GM18909 (cell line): Measurements from ENCODE around the gene TUBG2.
A peak's percentile ranks its signal among the peaks of the same experiment; 100 is the strongest.

Experiments
- ATAC-seq: cut with Tn5 transposase; IDR thresholded peaks from one replicate; pipeline ENCODE4 v1.9.1; 2021; ENCODE audit warnings: mild to moderate bottlenecking; ENCODE audit not compliant: unreplicated experiment, poor library complexity

The TUBG2 gene

DNA sequence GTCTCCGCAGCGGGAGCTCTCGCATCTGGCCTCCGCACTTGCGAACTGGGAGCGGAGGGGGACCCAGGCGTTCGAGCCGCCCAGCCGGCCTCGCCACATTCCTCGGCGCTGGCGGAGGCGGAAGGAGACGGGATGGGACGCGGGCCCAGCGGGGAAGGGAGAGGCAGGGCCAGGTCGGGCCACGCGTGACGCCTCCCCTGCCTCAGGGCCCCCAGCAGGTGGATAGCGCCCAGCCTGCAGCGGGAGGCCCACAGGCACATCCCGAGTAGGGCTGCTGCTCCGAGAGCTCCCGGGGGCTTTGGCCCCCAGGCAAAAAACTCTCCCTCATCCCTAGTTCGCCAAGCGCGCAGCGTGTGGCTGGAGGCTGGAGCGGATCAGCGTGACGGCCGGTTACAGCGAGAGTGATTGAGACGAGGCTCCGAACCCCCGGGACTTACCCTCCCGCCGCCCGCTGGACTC is 16.9 kb downstream of the TUBG2 start:
- ATAC-seq: no peak

- no peak for ATAC-seq
These were observed 17.4 kb downstream of the TUBG2 start, which contains the start of gene PLEKHH3 for GRCh38 chr17:42676424-42677011. TSS of gene PLEKHH3 (minus strand) at chr17:42676994. CDS start at chr17:42676563, 431 bp downstream.

- peak; percentile 67 for ATAC-seq
These were observed 18.2 kb downstream of the TUBG2 start for GRCh38 chr17:42677012-42677857.

- peak; percentile 23 for ATAC-seq
These were observed 19.1 kb downstream of the TUBG2 start for GRCh38 chr17:42677921-42678781.

DNA sequence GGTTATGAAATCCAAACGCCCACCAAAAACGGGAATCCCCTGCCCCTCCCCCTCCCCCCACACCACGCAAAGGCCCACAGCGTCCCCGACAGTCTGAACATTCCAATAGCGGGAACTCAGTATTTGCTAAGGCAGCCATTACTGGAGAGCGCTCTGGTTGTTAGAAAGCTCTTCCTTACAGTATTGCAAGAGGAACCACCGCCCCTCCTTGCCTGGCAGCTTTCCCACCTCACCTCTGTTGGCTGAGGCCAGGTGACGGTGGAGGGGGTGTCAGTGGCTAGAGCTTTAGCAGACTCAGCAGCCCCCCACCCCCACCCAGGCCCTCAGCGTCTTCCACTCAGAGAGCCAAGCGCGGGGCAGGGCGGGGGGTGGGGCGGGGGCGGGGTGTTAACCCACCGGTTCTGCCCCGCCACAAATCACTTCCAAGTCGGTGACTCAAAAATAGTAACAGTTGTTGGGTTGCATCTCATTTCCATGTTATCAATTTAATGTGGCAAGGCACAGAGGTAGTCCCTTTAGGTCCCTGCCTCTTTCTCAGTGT is 19.9 kb downstream of the TUBG2 start:
- no peak for ATAC-seq

DNA sequence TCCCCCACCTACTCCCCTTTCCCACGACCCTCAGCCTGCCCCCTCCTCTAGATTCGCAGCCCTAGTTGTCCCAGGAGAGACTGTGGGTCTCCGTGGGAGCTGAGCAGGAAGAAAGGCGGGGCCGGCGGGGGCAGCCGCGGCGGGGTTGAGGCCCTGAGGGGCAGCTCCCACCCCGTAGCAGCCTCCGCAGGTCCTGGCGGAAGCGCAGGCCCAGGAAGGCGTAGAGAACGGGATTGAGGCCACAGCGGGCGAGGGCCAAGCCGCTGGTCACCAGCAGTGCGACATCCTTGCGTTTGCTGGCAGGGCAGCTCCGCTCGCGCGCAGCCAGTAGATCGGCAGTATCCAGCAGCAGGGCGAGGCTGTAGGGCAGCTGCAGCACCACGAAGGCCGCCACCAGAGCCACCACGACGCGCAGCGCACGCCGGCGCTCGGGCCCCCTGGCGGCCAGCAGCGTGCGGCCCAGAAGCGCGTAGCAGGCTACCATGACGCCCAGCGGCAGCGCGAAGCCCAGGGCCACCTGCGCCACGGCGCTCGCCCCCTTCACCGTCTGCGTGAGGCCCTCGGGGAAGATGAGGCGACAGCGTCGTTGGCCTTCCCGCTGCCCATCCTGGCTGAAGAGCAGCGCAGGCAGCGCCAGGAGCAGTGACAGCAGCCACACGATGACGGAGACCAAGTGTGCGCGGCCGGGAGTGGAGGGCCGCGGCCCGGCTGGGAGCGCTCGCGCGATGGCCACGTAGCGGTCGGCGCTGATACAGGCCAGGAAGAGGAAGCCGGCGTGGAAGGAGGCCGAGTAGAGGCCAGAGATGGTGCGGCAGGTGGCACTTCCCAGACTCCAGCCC is 20.6 kb downstream of the TUBG2 start:
- no peak for ATAC-seq

GRCh38 chr17:42680331-42680808 is 21.3 kb downstream of the TUBG2 start:
- ATAC-seq: no peak

GRCh38 chr17:42681976-42682721 is 23.1 kb downstream of the TUBG2 start, which contains the start of gene CNTNAP1:
TSS of gene CNTNAP1 (plus strand) at chr17:42682531. CDS start at chr17:42682830, 299 bp downstream.
- ATAC-seq: no peak

DNA sequence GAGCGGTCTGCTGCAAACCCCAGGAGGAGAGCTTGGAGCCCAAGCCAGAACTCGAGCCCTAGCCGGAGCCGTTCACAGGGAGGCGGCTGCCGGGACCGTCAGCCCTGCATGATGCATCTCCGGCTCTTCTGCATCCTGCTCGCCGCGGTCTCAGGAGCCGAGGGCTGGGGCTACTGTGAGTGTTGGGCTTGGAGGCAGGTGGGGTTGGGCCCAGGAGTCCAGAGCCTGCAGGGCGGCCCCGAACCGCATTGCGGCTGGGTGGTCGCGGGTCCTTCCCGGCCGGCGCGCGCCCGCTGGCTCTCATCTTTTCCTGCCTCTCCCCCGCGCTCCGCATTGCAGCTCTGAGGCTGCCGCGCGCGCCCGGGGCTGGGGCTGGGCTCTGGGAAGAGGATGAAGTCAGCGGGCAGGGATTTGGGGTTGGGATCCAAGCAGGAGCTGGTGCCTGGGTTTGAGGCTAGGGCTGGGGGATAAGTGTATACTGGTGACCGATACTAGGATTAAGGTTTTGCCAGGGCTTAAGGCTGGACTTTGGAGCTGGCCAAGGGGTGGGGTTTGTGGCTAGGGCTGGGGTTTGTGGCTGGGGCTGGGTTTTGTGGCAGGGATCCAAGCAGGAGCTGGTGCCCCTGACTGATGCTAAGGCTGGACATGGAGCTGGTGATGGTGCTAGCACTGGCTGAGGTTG is 23.8 kb downstream of the TUBG2 start:
- no peak for ATAC-seq

- no peak for ATAC-seq
These were observed 24.4 kb downstream of the TUBG2 start for GRCh38 chr17:42683407-42684034.

GRCh38 chr17:42684929-42685556 is 26.0 kb downstream of the TUBG2 start:
- no peak for ATAC-seq

GRCh38 chr17:42685831-42686230 is 26.7 kb downstream of the TUBG2 start:
- no peak for ATAC-seq

DNA sequence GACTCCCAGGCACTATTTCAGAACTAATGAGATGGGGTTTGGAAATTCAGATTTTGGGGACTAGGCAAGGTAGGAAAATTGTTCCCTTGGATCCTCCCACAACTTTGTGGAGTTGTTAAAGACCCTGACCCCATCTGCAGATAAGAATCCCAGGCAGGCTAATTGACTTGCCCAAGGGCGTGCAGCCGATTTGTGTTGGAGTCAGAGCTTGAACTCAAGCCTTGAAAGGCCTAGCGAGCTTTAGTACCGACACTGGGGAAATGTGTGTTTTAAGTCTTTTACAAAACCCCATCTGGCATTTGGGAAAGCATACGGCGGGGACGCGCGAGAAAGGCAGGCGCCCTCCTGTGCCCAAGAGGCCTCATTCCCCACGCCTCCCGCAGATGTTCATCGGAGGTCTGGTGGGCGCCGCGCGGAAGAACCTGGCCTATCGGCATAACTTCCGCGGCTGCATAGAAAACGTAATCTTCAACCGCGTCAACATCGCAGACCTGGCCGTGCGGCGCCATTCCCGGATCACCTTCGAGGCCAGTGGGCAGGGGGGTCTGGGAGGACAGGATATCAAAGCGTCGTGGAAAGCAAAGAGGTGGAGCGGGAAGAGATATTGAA is 27.5 kb downstream of the TUBG2 start:
- no peak for ATAC-seq

- no peak for ATAC-seq
These were observed 28.7 kb downstream of the TUBG2 start for GRCh38 chr17:42687707-42688320.

DNA sequence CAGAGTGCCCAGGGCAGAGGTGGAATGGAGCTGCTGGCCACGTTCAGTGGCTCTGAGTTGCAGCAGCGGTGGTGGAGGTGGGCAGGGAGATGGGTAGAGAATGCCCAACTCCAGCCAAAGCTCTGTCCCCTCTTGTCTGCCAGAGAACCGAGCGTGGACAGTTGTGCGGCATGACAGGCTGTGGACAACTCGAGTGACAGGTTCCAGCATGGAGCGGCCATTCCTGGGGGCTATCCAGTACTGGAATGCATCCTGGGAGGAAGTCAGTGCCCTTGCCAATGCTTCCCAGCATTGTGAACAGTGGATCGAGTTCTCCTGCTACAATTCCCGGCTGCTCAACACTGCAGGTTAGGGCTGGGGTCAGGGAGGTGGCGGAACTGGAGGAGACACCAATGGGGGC is 31.5 kb downstream of the TUBG2 start:
- no peak for ATAC-seq

DNA sequence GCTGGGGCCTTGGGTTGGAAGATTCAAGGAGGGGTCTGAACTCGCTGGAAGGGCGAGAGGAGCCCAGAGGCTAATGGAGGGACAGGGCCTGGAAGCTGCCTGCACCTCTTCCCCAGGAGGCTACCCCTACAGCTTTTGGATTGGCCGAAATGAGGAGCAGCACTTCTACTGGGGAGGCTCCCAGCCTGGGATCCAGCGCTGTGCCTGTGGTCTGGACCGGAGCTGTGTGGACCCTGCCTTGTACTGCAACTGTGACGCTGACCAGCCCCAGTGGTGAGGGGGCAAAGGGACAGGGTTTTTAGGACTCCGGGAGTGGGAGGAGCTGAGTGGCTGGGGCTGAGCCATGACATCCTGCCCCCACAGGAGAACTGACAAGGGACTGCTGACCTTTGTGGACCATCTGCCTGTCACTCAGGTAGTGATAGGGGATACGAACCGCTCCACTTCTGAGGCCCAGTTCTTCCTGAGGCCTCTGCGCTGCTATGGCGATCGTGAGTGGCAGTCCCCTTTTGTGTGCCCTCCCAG is 32.0 kb downstream of the TUBG2 start:
- no peak for ATAC-seq
